ENCODE measurements around the gene NEK4. TPM values are rescaled to one million over a fixed set of nuclear protein-coding genes. Genes with fewer than 3 reads are reported as not detected.

The NEK4 gene
- total RNA-seq, 2 donors from 2014 or later: 10.1 to 73.2 TPM

- H3K27me3 ChIP-seq: no peaks in the 10 kb centered on the region
- WGBS, 2 donors: 71 to 90% methylated on average over 3 of the region's 3 CpGs
- H3K36me3 ChIP-seq (replicated peaks in 1 of 2; ENCODE audit: insufficient read depth in 1 of 2, low read depth in 2 of 2): peaks cover 5 to 22% of the 10 kb centered on the region in 2 donors
- TF ChIP-seq CTCF (IDR thresholded peaks at IDR 0.05) (peak in 6 of 7 experiments; percentile 26 to 63 (median 47)), POLR2A (IDR thresholded peaks at IDR 0.05) (no peak)
- no peak overlapping the region for H3K4me3 ChIP-seq
- ATAC-seq (no peak), DNase-seq (no peak)
- no peaks in the 10 kb centered on the region for H3K9me3 ChIP-seq
- no peaks in the 10 kb centered on the region for H3K4me1 ChIP-seq
- no peak overlapping the region for H3K27ac ChIP-seq
- intact Hi-C loops (cut with DNase I): loop anchor here (10.0 kb wide), 1 partner anchor 332 kb away; no protein-coding TSS in a partner anchor
These were observed 28.2 kb downstream of the NEK4 start for GRCh38 chr3:52742418-52743041.

GRCh38 chr3:52739730-52740129 lies 31.0 kb downstream of the NEK4 start:
- Histone ChIP-seq H3K4me1 (no peaks in the 10 kb centered on the region), H3K27ac (no peak overlapping the region), H3K27me3 (no peaks in the 10 kb centered on the region), H3K9me3 (no peaks in the 10 kb centered on the region), H3K36me3 (replicated peaks in 1 of 2; ENCODE audit: insufficient read depth in 1 of 2, low read depth in 2 of 2) (peaks cover 0 to 7% of the 10 kb centered on the region in 2 donors), H3K4me3 (no peak overlapping the region)
- ATAC-seq: no peak
- intact Hi-C loops (cut with DNase I): loop anchor here (10.0 kb wide), 1 partner anchor 335 kb away; no protein-coding TSS in a partner anchor
- DNase-seq: no peak
- WGBS, 2 donors: 73 to 81% methylated on average over 1 of the region's 1 CpG
- TF ChIP-seq POLR2A (IDR thresholded peaks at IDR 0.05) (no peak), CTCF (IDR thresholded peaks at IDR 0.05) (no peak)

GRCh38 chr3:52733256-52733891 lies 37.4 kb downstream of the NEK4 start:
- Histone ChIP-seq H3K9me3 (no peaks in the 10 kb centered on the region), H3K4me3 (no peak overlapping the region), H3K4me1 (no peaks in the 10 kb centered on the region), H3K36me3 (replicated peaks in 1 of 2; ENCODE audit: insufficient read depth in 1 of 2, low read depth in 2 of 2) (peaks cover 0 to 6% of the 10 kb centered on the region in 2 donors), H3K27me3 (no peaks in the 10 kb centered on the region), H3K27ac (no peak overlapping the region)
- ATAC-seq: no peak
- TF ChIP-seq CTCF (IDR thresholded peaks at IDR 0.05) (no peak), POLR2A (IDR thresholded peaks at IDR 0.05) (no peak)
- intact Hi-C loops (cut with DNase I): no loop called here
- no peak for DNase-seq
- 88 to 94% methylated on average over 10 of the region's 10 CpGs for WGBS, 2 donors

- no peak overlapping the region for H3K4me3 ChIP-seq
- peaks cover 0 to 6% of the 10 kb centered on the region in 2 donors for H3K36me3 ChIP-seq (replicated peaks in 1 of 2; ENCODE audit: insufficient read depth in 1 of 2, low read depth in 2 of 2)
- no peak overlapping the region for H3K27ac ChIP-seq
- intact Hi-C loops (cut with DNase I): no loop called here
- 85 to 92% methylated on average over 14 of the region's 14 CpGs for WGBS, 2 donors
- no peak for DNase-seq
- ATAC-seq: no peak
- no peaks in the 10 kb centered on the region for H3K27me3 ChIP-seq
- no peaks in the 10 kb centered on the region for H3K9me3 ChIP-seq
- TF ChIP-seq CTCF (IDR thresholded peaks at IDR 0.05) (no peak), POLR2A (IDR thresholded peaks at IDR 0.05) (no peak)
- H3K4me1 ChIP-seq: no peaks in the 10 kb centered on the region
These were observed 39.1 kb downstream of the NEK4 start for GRCh38 chr3:52731590-52731989.
